HG03159 (cell line): ENCODE measurements around the gene SPOPL.
A peak's percentile ranks its signal among the peaks of the same experiment; 100 is the strongest.
"Not testable (repeated sequence)": the region's sequence is repeated elsewhere in the genome, so short reads cannot be mapped to it uniquely, and the experiment has no call there.

Source experiments
- ATAC-seq: cut with Tn5 transposase; IDR thresholded peaks from one replicate; pipeline ENCODE4 v1.9.1; 2021; ENCODE audit warnings: mild to moderate bottlenecking, moderate library complexity; ENCODE audit not compliant: unreplicated experiment

Gene SPOPL

DNA sequence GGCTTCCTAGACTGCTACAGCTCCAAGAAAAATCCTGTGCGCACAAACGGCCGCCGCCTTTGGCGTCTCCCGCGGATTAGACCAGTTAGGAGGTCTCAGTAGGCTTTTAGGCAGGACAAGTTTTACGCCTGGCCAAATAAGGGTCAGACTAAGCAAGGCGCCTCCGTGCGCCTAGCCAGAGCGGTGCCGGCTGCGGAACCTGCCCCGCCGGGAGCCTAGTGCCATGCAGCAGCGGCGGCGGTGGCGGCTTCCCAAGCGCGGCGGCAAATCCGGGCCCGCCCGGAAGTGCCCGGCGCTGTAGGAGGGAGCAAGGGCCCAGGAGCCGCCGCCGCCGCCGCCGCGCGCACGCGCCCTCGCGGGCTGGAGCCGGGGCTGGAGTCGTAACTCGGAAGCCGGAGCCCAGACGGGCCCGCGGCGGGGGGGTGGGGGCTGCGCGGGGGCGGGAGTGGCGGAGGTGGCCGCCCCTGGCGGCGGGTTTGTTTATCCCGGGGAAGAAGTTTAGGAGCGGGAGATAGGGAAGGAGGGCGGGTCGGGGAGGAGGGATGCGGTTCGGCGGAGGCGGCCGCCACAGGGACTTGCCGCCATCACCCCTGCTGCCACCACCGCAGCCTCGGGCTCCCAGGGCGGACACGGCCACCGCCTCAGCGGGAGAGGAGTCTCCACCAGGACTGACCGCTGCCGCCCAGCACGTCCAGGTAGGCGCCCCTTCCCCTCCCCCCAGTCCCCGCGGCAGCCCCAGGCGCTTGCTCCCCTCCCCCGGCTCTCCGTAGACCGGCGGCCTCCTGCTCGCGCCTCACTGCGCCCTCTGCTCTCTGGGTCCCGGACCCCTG, at the start of gene SPOPL:
Gene SPOPL, plus strand, starts transcription at position 346 of the 830 bp plus-strand sequence. CDS start 48,447 bp downstream, outside the sequence.
- peak; percentile 67 for ATAC-seq

DNA sequence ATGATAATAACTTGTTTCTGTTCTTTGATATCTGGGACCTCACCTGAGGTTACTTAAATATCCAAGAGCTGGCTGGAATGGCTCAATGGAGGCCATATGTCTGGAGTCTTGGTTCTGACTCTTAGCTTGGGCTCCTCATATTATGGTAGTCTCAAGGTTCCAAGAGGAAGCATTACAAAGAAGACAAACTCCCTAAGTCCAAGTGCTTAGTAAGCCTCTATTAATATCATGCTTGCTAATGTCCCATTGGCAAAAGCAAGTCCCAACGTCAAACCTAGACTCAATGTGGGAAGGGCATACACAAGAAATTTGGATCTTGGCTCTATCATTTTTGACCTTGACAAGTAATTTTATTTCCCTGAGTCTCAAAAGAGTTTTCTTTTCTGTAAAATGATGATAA, 49.2 kb upstream of the SPOPL start:
- no peak for ATAC-seq

DNA sequence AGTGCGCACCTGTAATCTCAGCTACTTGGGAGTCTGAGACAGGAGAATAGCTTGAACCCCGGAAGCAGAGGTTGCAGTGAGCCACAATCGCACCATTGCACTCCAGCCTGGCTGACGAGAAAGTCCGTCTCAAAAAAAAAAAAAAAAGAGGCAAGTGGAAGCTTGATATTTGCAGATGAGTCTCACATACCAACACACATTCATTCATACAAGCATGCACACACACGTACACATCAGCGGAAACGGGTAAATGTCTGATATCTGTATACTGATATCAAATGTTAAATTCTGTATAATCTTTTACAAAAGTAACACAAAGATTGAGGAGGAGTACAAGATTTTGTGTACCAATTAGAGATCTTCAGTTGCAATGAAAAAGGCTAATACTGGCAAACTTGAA, 47.8 kb upstream of the SPOPL start:
- no peak for ATAC-seq

DNA sequence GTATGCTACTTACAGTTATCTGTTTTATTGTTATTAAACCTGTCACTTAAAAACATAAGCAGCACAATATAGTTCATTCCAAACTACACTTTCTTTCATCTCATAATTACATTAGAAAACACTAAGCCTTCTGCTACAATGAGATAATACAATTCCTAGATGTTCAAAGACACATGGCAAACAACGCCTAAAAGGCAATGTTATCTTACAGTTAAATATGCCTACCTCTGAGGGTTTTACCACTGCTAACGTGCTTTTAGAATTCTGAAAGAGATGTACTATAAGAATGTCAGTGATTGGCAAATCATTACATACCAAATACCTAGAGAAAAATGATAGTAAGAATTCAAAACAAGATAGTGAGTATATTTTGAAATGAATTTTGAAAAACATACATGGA, 46.8 kb upstream of the SPOPL start:
- ATAC-seq: no peak

DNA sequence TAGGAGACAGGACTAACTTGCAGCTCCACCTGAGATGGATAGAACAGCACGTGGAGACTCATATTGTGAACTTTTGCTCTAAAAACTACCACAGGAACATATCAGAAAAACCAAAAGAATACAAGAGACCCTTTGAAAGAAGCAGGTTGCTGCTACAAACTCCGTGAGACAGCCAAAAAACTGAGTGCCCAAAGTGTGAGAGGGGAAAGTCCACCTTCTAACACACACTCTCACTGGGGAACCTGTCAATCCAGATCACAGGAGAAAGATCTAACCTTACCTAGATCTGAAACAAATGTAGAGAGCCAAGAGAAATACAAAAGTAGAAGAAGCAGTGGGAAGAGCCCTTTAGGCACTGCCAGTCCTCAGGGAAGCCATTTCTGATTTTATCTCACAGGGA, 46.3 kb upstream of the SPOPL start:
- no peak for ATAC-seq

DNA sequence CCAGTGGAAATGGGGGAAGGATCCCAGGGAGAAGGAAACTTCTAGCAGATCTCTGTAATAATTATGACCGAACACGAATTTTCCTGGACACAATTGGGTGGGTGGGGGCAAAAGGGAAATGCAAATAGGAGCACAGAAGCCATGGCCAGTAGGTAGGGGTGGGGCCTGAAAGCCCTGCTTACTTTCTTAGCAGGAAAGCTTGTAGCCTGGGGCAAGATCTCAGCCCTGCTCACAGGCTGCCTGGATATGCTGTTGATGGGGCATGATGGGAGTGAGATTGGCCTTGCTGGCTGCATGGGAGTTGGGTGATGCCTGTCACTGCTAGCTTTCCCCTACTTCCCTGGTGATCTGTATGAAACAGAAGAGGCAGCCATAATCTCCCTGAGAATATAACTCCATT, 45.9 kb upstream of the SPOPL start:
- no peak for ATAC-seq

DNA sequence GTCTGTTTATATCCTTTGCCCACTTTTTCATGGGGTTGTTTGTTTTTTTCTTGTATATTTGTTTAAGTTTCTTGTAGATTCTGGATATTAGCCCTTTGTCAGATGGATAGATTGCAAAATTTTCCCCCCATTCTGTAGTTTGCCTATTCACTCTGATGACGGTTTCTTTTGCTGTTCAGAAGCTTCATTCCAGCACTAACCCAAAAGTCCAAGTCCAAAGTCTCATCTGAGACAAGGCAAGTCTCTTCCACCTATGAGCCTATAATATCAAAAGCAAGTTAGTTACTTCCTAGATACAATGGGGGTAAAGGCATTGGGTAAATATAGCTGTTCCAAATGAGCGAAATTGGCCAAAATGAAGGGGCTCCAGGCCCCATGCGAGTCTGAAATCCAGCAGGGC, 38.9 kb upstream of the SPOPL start:
- ATAC-seq: not testable (repeated sequence)

DNA sequence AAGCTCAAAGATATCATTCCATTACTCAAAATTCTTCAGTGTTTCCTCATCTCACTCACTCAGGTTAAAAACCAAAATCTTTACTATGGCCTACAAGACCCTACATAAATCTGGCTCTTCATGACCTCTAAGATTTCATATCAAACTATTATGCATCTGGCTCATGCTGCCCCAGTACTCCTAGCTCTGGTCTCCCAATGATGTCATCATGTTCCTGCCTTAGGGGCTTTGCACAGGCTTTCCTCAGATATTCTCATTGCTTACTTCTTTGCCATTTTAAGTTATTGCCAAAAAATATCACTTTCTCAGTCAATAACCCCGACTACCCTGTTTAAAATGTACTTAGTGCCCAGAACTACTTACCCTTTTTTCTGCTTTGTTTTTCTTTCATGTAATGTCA, 33.0 kb upstream of the SPOPL start:
- no peak for ATAC-seq

DNA sequence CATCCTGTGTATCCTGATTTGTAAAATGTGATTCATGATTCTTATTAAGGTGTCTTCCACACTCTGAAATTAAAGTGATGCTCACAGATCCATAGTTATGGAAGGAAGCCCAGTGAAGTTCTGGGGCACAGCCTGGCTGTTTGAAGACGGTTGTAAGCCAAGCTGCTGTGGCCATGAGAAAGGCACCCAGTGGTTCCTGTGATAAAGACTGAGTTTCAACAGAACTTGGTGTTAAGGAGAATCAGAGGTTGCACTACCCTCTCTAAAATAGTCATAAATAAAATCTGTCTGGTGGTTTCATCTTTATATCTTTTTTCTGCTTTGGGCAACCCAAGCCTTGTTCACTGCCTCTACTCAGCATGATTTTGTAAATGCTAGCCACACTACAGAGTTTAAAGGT, 32.2 kb upstream of the SPOPL start:
- no peak for ATAC-seq

DNA sequence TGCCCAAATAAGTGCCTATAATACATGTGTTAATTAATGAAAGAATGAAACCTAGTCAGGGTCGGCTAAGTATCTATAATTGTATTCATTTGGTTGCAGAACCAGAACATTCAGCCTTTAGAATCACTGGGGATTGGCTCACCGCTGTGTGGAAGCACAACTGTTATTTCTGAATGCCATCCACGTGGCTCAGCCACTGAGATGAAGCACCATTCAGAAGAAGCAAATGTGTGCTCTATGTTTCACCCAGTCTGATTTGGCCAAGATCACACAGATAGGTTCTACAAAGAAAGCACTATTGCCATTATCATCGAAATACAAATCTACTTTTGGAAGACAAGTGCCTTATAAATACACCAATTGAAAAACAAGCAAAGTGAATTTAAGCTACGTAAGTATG, 30.6 kb upstream of the SPOPL start:
- ATAC-seq: no peak

DNA sequence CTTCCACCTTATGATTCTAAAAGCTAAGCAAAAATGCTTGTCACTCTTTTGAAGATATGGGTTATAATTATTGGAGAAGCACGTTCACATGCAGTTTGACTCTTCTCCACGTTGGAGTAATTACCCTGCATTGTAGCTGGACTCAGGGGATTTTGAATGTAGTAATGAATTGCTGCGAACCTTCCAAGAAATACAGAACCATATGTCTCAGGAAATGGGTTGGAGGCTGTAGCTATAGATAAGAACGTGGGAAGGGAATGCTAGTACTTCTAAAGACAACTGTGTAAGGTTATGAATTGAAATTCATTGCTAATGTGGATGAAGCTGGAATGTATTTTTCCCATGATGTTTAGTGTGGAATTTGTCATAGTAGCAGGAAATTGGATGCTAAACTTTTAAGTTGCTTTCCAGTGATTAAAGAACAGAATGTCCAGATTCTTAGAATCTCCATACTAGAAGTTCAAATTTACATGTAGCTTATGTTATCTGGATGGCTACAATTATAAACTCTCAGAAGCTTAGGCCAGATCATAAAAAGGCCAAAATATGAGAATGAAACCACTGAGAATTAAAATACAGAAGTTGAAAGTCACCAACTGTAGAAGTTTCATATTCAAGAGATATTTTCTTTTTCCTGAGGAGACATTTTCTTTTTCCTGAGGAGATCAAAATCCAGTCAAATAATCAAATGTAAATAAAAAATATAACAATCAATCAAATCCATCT, 27.3 kb upstream of the SPOPL start:
- ATAC-seq: no peak

DNA sequence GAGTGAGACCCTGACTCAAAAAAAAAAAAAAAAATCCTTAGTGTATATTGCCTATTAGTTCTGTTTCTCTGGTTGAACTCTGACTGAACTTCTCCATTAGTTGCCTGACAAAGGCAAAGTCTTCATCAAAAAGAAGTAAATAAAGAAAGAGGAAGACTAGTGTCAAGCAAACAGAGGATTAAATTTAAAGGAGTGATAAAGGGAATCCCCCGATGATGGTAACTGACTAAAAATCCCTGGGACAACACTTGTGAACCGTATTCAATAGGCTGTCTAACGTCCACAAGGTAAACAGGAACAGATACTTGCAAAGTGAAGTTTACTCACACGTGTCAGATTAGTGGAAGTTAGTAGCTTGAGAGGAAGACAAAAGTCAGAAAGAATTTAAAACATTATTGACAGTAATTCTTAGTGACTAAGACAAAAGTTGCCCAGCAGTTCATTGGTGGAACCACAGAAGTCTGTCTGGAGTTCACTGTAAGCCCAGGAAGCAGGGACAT, 26.2 kb upstream of the SPOPL start:
- ATAC-seq: peak; percentile 91

DNA sequence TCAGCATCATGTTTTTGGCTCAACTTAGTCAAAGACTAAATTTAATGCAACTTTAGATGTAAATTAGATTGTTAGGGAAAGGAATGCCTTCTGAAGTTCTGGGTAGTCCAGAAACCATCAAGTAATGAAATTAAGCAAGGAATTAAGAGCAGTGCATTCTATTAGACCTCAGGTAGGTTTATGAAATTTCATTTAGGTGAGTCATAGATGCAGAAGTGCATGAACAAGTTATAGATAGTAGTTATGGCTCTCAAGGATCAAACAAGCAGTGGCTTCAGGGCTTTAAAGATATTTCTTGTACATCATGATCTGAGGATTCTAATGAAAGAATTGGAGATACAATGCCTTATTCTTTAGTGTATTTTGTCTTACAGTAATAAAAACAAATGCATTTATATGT, 25.4 kb upstream of the SPOPL start:
- ATAC-seq: no peak

DNA sequence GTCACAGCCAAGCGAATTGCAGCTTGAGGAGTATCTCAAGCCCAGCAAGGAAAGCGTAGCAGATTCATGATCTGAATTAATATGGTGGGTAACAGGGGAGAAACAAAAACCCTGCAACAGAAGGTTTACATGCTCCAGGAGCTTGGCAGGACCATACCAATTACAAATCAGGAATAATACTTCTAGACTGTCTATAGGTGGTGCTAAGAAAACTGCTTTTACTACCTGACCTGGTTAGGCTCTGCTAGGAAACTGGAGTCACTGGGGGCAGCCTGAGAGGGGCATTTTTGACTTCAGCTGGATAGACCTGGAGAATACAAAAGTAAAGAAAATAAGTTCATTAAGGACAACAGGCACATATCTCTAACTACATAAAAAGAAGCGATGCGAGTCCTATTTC, 24.6 kb upstream of the SPOPL start:
- ATAC-seq: no peak

DNA sequence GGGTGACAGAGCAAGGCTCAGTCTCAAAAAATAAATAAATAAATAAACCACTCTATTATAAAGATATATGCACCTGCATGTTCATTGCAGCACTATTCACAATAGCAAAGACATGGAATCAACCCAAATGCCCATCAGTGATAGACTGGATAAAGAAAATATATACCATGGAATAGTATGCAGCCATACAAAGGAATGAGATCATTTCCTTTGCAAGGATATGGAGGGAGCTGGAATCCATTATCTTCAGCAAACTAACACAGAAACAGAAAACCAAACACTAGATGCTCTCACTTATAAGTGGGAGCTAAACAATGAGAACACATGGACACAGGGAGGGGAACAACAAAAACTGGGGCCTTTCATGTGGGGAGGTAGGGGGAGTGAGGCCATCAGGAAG, 18.8 kb upstream of the SPOPL start:
- not testable (repeated sequence) for ATAC-seq

DNA sequence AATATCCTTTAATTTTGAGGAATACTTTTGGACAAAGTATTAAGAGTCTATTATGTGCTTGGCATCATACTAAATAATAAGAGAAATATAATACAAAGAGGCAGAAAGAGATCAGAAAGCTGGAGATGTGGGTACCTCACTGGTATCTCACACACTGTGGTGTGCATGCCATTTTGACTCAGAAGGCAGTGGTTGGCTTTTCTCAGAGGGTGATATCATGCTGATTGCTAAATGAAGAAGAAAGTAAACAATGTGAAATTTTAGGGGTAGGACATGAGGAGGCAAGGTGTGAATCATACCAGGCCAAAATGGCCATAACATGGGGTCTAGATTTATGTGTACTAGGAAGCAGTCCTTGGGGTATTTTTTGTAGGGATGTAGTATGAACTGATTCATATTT, 16.6 kb upstream of the SPOPL start:
- ATAC-seq: no peak

DNA sequence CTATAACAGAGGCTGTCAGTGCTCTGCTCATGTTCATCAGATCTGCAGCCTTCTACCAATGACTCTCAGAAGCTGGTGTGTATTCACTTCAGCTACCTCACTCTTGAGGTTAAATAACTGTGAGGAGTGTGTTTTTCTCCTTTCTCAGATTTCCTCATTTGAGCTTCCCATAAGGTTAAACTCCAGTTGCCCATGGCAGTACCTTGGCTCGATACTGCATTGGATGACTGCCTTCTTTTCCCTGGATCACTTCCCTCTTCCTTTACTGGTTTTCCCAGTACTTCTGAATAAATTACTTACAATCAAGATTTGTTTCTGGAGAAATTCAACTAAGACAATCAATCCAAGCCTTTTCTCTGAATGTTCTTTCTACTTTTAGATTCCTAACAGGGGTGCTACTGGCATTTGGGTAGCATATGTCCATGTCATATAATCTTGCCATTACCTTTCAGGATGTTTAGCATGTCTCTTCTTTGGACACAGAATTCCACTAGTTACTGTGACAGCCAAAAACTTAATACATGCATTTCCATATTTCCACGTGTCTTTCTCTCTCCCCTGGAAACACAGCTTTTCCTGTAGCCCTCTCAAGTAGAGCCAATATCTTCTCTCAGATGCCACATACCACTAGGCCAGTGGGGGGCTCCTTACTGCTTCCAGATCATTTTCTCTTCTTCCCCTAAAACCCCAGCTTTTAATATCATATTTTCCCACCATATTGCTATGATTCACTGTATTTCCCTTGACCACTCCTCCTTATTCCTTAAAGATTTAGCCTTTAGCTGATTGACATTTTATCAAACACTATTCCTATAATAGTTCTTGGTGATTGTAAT, 15.0 kb upstream of the SPOPL start:
- no peak for ATAC-seq

DNA sequence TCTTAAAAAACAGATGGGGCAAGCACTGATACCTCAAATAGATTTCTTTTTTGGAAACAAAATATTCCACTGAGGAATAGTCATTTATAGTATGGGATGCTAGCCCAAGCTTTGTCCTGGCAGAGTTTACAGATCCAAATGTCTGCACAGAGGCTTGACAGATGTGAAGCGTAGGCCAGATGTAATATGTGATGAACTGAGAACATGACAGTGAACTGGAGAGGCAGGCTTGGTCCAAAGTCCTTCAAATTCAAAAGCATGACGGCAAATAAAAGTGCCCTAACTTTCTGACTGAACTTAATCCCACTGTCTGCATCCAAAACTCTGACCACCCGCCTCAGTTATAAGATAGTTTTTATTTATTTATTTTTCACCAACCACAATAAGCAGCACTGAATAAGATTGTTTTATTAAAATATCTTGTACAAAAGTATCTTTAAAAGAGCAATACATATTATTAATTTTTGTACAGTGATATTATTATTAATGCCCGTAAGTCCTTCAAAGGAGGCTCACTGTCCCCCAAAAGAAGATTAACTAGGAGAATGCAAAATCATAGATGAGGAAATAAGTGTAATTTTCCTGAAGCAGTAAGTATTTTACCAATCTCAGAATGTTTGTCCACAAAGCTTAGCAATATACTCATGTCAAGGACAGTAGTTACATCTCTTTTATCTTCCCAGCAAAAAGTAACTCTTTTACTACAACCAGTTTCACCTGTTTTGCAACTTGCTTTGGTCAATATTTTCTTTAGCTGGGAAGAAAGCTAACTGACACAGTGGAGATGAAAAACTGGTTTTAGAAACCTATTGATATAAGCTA, 10.7 kb upstream of the SPOPL start:
- ATAC-seq: no peak

DNA sequence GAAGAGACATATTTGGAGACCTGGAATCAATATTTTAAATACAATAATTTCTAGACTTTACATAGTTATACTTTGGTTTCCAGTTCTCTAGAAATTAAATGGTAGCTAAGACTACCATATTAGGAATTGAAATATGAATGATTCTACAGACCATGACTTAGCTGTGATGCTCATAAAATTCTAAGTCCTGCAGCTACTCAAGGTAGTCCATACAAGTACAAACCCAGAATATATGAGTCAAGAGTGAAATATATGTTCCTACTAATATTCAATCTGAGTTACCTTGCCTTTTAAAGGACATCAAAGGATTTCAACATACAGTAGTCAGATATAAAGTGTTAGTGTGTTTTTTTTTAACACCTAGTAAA, 10.1 kb upstream of the SPOPL start:
- ATAC-seq: no peak

DNA sequence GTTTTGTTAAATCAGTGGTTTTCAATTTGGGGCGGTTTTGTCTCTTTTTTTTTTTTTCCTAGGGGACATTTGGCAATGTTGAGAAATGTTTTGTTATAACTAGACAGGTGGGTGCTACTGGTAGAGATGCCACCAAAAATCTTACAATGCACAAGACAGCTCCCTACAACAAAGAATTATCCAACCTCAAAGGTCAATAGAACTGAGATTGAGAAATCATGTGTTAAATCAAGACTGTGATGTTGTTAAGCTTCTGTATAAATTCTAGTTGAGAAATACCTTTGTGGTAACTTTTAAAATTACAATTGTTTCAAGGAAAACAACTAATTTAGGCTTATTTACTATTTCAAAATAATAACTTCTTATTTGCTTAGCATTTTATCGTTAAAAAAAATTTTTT, 9.4 kb upstream of the SPOPL start:
- ATAC-seq: no peak

DNA sequence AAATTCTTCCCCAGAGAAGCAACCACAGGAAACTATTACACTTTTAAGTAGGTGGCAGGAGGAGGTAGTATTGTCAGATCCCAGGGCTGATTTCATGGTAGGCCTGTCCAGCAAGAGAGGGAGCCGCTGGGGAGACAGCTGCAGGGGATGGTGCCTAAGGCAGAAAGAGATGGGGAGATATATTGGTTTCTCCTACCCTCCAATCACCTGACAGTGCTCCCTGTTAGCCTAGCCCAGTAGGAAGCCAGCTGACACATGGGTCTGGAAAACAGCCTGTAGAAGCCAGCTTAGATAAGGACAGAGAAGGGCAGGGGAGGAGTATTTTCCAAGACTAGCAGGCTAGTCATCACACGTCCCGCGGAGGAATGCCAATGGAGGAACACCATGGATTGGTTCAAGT, 8.2 kb upstream of the SPOPL start:
- no peak for ATAC-seq
